GM12878 (cell line): ENCODE data around the gene NSDHL. TPM values are rescaled to one million over a fixed set of nuclear protein-coding genes. Genes with fewer than 3 reads are reported as not detected.

Experiments
- ATAC-seq: fragments of 200-7000 bp; cut with Tn5 transposase; 3 replicates; pipeline ENCODE4 v1.9.1; 2020; ENCODE audit warnings: mild to moderate bottlenecking, moderate library complexity
- BruUV-seq: library from RNA; stranded (reverse); fragments of 400-500 nt; replicated peaks from 2 replicates; lab custom pipeline; 2021; lab: Mats Ljungman, UMichigan
- CTCF ChIA-PET: fragments of 300-600 bp; sonication (Branson Sonifier 250); formaldehyde crosslinking; extraction: SDS; loops from one replicate; lab custom pipeline; 2021; ENCODE audit warnings: inconsistent platforms; lab: Yijun Ruan, JAX
- POLR2A ChIA-PET: fragments of 350-600 bp; formaldehyde crosslinking; extraction: SDS; loops from one replicate; lab custom pipeline; 2021; ENCODE audit warnings: inconsistent platforms; lab: Charles Lee
- RAD21 ChIA-PET: fragments of 300-600 bp; sonication (Branson Sonifier 250); formaldehyde crosslinking; loops from one replicate; lab custom pipeline; 2023; ENCODE audit warnings: antibody characterized with exemption; ENCODE audit not compliant: unreplicated experiment; lab: Charles Lee
- SMC1A ChIA-PET: fragments of 300-600 bp; sonication (Branson Sonifier 250); formaldehyde crosslinking; loops from one replicate; lab custom pipeline; 2023; ENCODE audit not compliant: unreplicated experiment, uncharacterized antibody; lab: Charles Lee
- DNase-seq: peaks from one replicate; pipeline ENCODE4 v3.0.0-alpha.2; 2011; ENCODE audit warnings: low read depth, low spot score
- FAIRE-seq: peaks from 3 replicates; lab custom pipeline; 2011; peaks lifted over from hg19 to GRCh38; lab: Jason Lieb, UNC
- H2AFZ ChIP-seq: 2 replicates; pipeline ENCODE4 v1.6.0; 2011; ENCODE audit warnings: low read depth, low read length, control low read depth; ENCODE audit not compliant: control insufficient read depth
- H3K27ac ChIP-seq: 2 replicates; pipeline ENCODE4 v1.5.1; 2011; ENCODE audit warnings: control low read depth; ENCODE audit not compliant: control insufficient read depth, insufficient read depth
- H3K27me3 ChIP-seq, 2 experiments: replicated peaks in 1 of 2; 2 replicates each; pipeline versions ENCODE4 v1.6.0 to v1.6.1; 2011; ENCODE audit warnings: low read length in 1 of 2; ENCODE audit not compliant: control insufficient read depth in 2 of 2, insufficient read depth in 2 of 2
- H3K36me3 ChIP-seq, 2 experiments: 2 replicates each; pipeline ENCODE4 v1.5.1; 2011; ENCODE audit warnings: low read length in 1 of 2; ENCODE audit not compliant: control insufficient read depth in 2 of 2, insufficient read depth in 2 of 2
- H3K4me1 ChIP-seq: 2 replicates; pipeline ENCODE4 v1.6.1; 2011; ENCODE audit warnings: mild to moderate bottlenecking, low read length, moderate library complexity, mixed read lengths; ENCODE audit not compliant: control insufficient read depth, insufficient read depth
- H3K4me2 ChIP-seq: 2 replicates; pipeline ENCODE4 v1.6.0; 2011; ENCODE audit warnings: control low read depth; ENCODE audit not compliant: control insufficient read depth, insufficient read depth
- H3K4me3 ChIP-seq: fragments of 200-600 bp; sonication (generic); 2 replicates; pipeline ENCODE4 v1.5.1; 2016
- H3K79me2 ChIP-seq: 2 replicates; pipeline ENCODE4 v1.6.0; 2011; ENCODE audit warnings: low read length; ENCODE audit not compliant: control insufficient read depth, insufficient read depth
- H3K9ac ChIP-seq: 2 replicates; pipeline ENCODE4 v1.8.0; 2011; ENCODE audit warnings: low read length, control low read depth, mixed read lengths; ENCODE audit not compliant: control insufficient read depth, insufficient read depth
- H3K9me3 ChIP-seq: replicated peaks from 3 replicates; pipeline ENCODE4 v1.5.1; 2011; ENCODE audit warnings: mild to moderate bottlenecking, low read length; ENCODE audit not compliant: control insufficient read depth, insufficient read depth
- H4K20me1 ChIP-seq: 2 replicates; pipeline ENCODE4 v1.6.0; 2011; ENCODE audit not compliant: control insufficient read depth, insufficient read depth
- CBX3 ChIP-seq: fragments of 200-600 bp; sonication (generic); IDR thresholded peaks from 2 replicates; pipeline ENCODE4 v1.6.1; 2016; ENCODE audit warnings: low read depth, borderline replicate concordance
- CHD4 ChIP-seq: fragments of 200-600 bp; sonication (generic); IDR thresholded peaks from 2 replicates; pipeline ENCODE4 v1.6.1; 2016; ENCODE audit warnings: mild to moderate bottlenecking
- HDAC6 ChIP-seq: fragments of 200-600 bp; sonication (generic); IDR thresholded peaks from one replicate; pipeline ENCODE4 v1.8.0; 2017; ENCODE audit warnings: antibody characterized with exemption; ENCODE audit not compliant: unreplicated experiment
- HDGF ChIP-seq: fragments of 450-650 bp; IDR thresholded peaks from 2 replicates; pipeline ENCODE4 v1.6.1; 2016; ENCODE audit warnings: antibody characterized with exemption
- MEF2B ChIP-seq: fragments of 450-650 bp; IDR thresholded peaks from 2 replicates; pipeline ENCODE4 v1.6.1; 2018; ENCODE audit warnings: mild to moderate bottlenecking, moderate library complexity; ENCODE audit not compliant: partially characterized antibody, poor library complexity, severe bottlenecking
- MYC ChIP-seq: IDR thresholded peaks from 2 replicates; pipeline ENCODE4 v1.6.1; 2011; ENCODE audit warnings: mild to moderate bottlenecking, low read length, moderate library complexity, inconsistent platforms; ENCODE audit not compliant: insufficient read depth, insufficient replicate concordance, insufficient read length, severe bottlenecking
- RCOR1 ChIP-seq: conservative IDR thresholded peaks from 2 replicates; pipeline ENCODE4 v1.6.1; 2012; ENCODE audit warnings: low read depth, low read length, improper control_type of control experiment
- ZBTB33 ChIP-seq: fragments of 450-650 bp; IDR thresholded peaks from 2 replicates; pipeline ENCODE4 v1.6.1; 2017; ENCODE audit warnings: mild to moderate bottlenecking
- WGBS: methylation state at CpG from one replicate; pipeline ENCODE4 v1.1.6; 2016; ENCODE audit warnings: low lambda C conversion rate; ENCODE audit not compliant: insufficient replicate concordance, insufficient coverage; ENCODE audit errors: missing lambda C conversion rate; 5-methylcytosine and 5-hydroxymethylcytosine counted together
- in situ Hi-C: fragments of 300-500 bp; cut with MboI; formaldehyde crosslinking; loops from 9 replicates; pipeline ENCODE4 v1.14.3; 2018; ENCODE audit warnings: mixed read lengths
- intact Hi-C: fragments of 100-400 bp; cut with micrococcal nuclease; formaldehyde crosslinking; loops from one replicate; pipeline ENCODE4 v1.14.2; 2022; ENCODE audit not compliant: unreplicated experiment
- polyA plus RNA-seq, 11 experiments: library from polyadenylated mRNA; depleted of rRNA in 4 of 11; unstranded in 6 of 11; stranded (reverse) in 5 of 11; fragments of >200 nt; fragmentation: Nextera tagmentation in 4 of 11; fragmentation: Illumina TruSeq in 1 of 11; extraction: Ambion mirVana in 4 of 11; extraction: Trizol in 1 of 11; gene quantifications; 1 replicate in 1 of 11; 2 replicates in 10 of 11; pipeline versions ENCODE4 v1.2.1 to v1.2.3, GENCODE V29; 2011 to 2016; ENCODE audit warnings: inconsistent platforms in 2 of 11, missing spikeins in 2 of 11, low read depth in 1 of 11
- total RNA-seq, 4 experiments: library from RNA; depleted of rRNA in 3 of 4; stranded (reverse); fragments of >200 nt in 3 of 4; fragmentation: Illumina TruSeq in 1 of 4; extraction: Trizol in 1 of 4; gene quantifications; 2 replicates each; pipeline versions ENCODE4 v1.2.1 to v1.2.3, GENCODE V29; 2013 to 2021

The NSDHL gene
- total and polyA plus RNA-seq, 10 of the 15 experiments (the other 5 are each of a cell fraction or from before 2014, with no cell fraction given), result 16.9 to 37.1 (median 26.9) TPM

- TF ChIP-seq MYC (no peak), CHD4 (no peak), RCOR1 (no peak), HDAC6 (no peak)
These were observed 39.1 kb downstream of the NSDHL start (continued) for GRCh38 chrX:152869972-152870371.

- ATAC-seq, result no peak
- Histone ChIP-seq H3K4me3 (no peak overlapping the region), H3K36me3 (peaks cover 0 to 2% of the 10 kb centered on the region in 2 experiments; a peak in 3 of 4 replicates), H3K4me2 (no peak overlapping the region), H3K79me2 (no peaks in the 10 kb centered on the region), H4K20me1 (no peaks in the 10 kb centered on the region), H2AFZ (no peak overlapping the region), H3K27ac (no peak overlapping the region), H3K4me1 (no peaks in the 10 kb centered on the region), H3K9me3 (no peaks in the 10 kb centered on the region; the same call in 2 of the 3 replicates), H3K27me3 (no peaks in the 10 kb centered on the region), H3K9ac (no peak overlapping the region)
- RAD21 ChIA-PET, result no interaction called here
- no TSS peak for BruUV-seq
- no peak for DNase-seq
- TF ChIP-seq ZBTB33 (no peak), MEF2B (no peak), CBX3 (no peak), HDGF (no peak)
- SMC1A ChIA-PET, result no interaction called here
- CTCF ChIA-PET, result no interaction called here
- in situ Hi-C loops (no loop called here), intact Hi-C loops (no loop called here)
- WGBS, result 49% methylated on average over 9 of the region's 9 CpGs
- POLR2A ChIA-PET, result no interaction called here
- no peak for FAIRE-seq
These were observed 40.4 kb downstream of the NSDHL start for GRCh38 chrX:152871260-152871659.
